GM19043 (cell line): ENCODE data around the gene ZNF117.
"Not testable (repeated sequence)": the region's sequence is repeated elsewhere in the genome, so short reads cannot be mapped to it uniquely, and the experiment has no call there.

Source experiments
- ATAC-seq: cut with Tn5 transposase; IDR thresholded peaks from one replicate; pipeline ENCODE4 v1.9.1; 2021; ENCODE audit warnings: low read depth; ENCODE audit not compliant: unreplicated experiment

ZNF117 gene

GRCh38 chr7:64997164-64997908 lies 6.5 kb upstream of the ZNF117 start:
- ATAC-seq = no peak

GRCh38 chr7:64996305-64996704 lies 5.5 kb upstream of the ZNF117 start:
- no peak for ATAC-seq

- ATAC-seq = no peak
Measured at GRCh38 chr7:64993901-64994300, 3.1 kb upstream of the ZNF117 start.

GRCh38 chr7:64992971-64993370 lies 2.1 kb upstream of the ZNF117 start:
- ATAC-seq = no peak

- no peak for ATAC-seq
Measured at GRCh38 chr7:64990216-64990615, 620 bp downstream of the ZNF117 start.

- no peak for ATAC-seq
Measured at GRCh38 chr7:64978497-64979203, 12.2 kb downstream of the ZNF117 start.

- ATAC-seq = no peak
Measured at GRCh38 chr7:64965594-64965993, 25.2 kb downstream of the ZNF117 start.

GRCh38 chr7:64959072-64959747 lies 31.6 kb downstream of the ZNF117 start:
- ATAC-seq = no peak

GRCh38 chr7:64951250-64951848 lies 39.5 kb downstream of the ZNF117 start:
- no peak for ATAC-seq

- not testable (repeated sequence) for ATAC-seq
Measured at GRCh38 chr7:64950673-64951072, 40.2 kb downstream of the ZNF117 start.

GRCh38 chr7:64948774-64949173 lies 42.1 kb downstream of the ZNF117 start:
- not testable (repeated sequence) for ATAC-seq

GRCh38 chr7:64947252-64948000 lies 43.4 kb downstream of the ZNF117 start:
- ATAC-seq = no peak

- ATAC-seq = no peak
Measured at GRCh38 chr7:64946772-64947171, 44.1 kb downstream of the ZNF117 start.

- ATAC-seq = no peak
Measured at GRCh38 chr7:64945503-64946175, 45.2 kb downstream of the ZNF117 start.

- ATAC-seq = not testable (repeated sequence)
Measured at GRCh38 chr7:64944667-64945502, 46.0 kb downstream of the ZNF117 start.

GRCh38 chr7:64940021-64940420 lies 50.8 kb downstream of the ZNF117 start:
- ATAC-seq = not testable (repeated sequence)

GRCh38 chr7:64938540-64938939 lies 52.3 kb downstream of the ZNF117 start:
- ATAC-seq = no peak

GRCh38 chr7:64934478-64934877 lies 56.4 kb downstream of the ZNF117 start:
- no peak for ATAC-seq
